Cardiac muscle cell (in vitro differentiated cells and primary cell): ENCODE data around the gene ASPSCR1. TPM values are rescaled to one million over a fixed set of nuclear protein-coding genes. Genes with fewer than 3 reads are reported as not detected.

Source experiments
- DNase-seq, 2 donors: peaks; one replicate each; pipeline versions ENCODE4 v3.0.0 to v3.0.0-alpha.2; 2010 to 2017; ENCODE audit warnings: low read depth in 1 of 2, low spot score in 1 of 2
- H3K27ac ChIP-seq: fragments of 200-600 bp; sonication (generic); 2 replicates; pipeline ENCODE4 v1.5.1; 2016
- H3K27me3 ChIP-seq: fragments of 200-600 bp; sonication (generic); 2 replicates; pipeline ENCODE4 v1.6.0; 2016; ENCODE audit warnings: control low read depth
- H3K36me3 ChIP-seq: fragments of 200-600 bp; sonication (generic); 2 replicates; pipeline ENCODE4 v1.5.1; 2016; ENCODE audit warnings: control low read depth
- H3K4me1 ChIP-seq: fragments of 200-600 bp; sonication (generic); 2 replicates; pipeline ENCODE4 v1.8.1; 2017; ENCODE audit warnings: low read depth, mild to moderate bottlenecking, mixed run types
- H3K4me3 ChIP-seq: fragments of 200-600 bp; sonication (generic); 2 replicates; pipeline ENCODE4 v1.5.1; 2016; ENCODE audit warnings: mild to moderate bottlenecking
- H3K9me3 ChIP-seq: fragments of 200-600 bp; sonication (generic); 2 replicates; pipeline ENCODE4 v1.5.1; 2017; ENCODE audit warnings: low read depth, mild to moderate bottlenecking, control low read depth
- CTCF ChIP-seq: IDR thresholded peaks from 2 replicates; pipeline ENCODE4 v1.5.1; 2012; ENCODE audit warnings: low read depth, mild to moderate bottlenecking, low read length
- polyA plus RNA-seq: library from polyadenylated mRNA; unstranded; fragments of >200 nt; fragmentation: Nextera tagmentation; extraction: Ambion mirVana; gene quantifications from 2 replicates; pipeline ENCODE4 v1.2.1, GENCODE V29; 2016
- total RNA-seq: library from RNA; depleted of rRNA; stranded (reverse); fragments of >200 nt; gene quantifications from 2 replicates; pipeline ENCODE4 v1.2.3, GENCODE V29; 2016

The ASPSCR1 gene
- total and polyA plus RNA-seq, 2 experiments from 2014 or later: 48.5 to 74.0 TPM

GRCh38 chr17:82052638-82053059, 75.2 kb downstream of the ASPSCR1 start:
- DNase-seq: no peak
- H3K27me3 ChIP-seq: no peaks in the 10 kb centered on the region
- peaks cover 4% of the 10 kb centered on the region for H3K4me1 ChIP-seq
- H3K9me3 ChIP-seq: no peaks in the 10 kb centered on the region
- peaks cover 15% of the 10 kb centered on the region for H3K36me3 ChIP-seq
- H3K27ac ChIP-seq: no peak overlapping the region
- peak overlapping the region; percentile 90 for H3K4me3 ChIP-seq
- no peak for TF ChIP-seq CTCF

GRCh38 chr17:82053130-82053529, 75.7 kb downstream of the ASPSCR1 start:
- H3K4me1 ChIP-seq: peaks cover 4% of the 10 kb centered on the region
- H3K27me3 ChIP-seq: no peaks in the 10 kb centered on the region
- H3K9me3 ChIP-seq: no peaks in the 10 kb centered on the region
- peaks cover 15% of the 10 kb centered on the region for H3K36me3 ChIP-seq
- H3K27ac ChIP-seq: no peak overlapping the region
- H3K4me3 ChIP-seq: no peak overlapping the region
- TF ChIP-seq CTCF: no peak
- DNase-seq: no peak

GRCh38 chr17:82053556-82054263, 76.3 kb downstream of the ASPSCR1 start:
- Histone ChIP-seq H3K4me3 (no peak overlapping the region), H3K27me3 (no peaks in the 10 kb centered on the region), H3K9me3 (no peaks in the 10 kb centered on the region), H3K4me1 (peaks cover 4% of the 10 kb centered on the region), H3K36me3 (peaks cover 17% of the 10 kb centered on the region), H3K27ac (no peak overlapping the region)
- no peak for TF ChIP-seq CTCF
- no peak for DNase-seq

- no peaks in the 10 kb centered on the region for H3K9me3 ChIP-seq
- no peaks in the 10 kb centered on the region for H3K27me3 ChIP-seq
- peaks cover 18% of the 10 kb centered on the region for H3K36me3 ChIP-seq
These were observed 77.1 kb downstream of the ASPSCR1 start for GRCh38 chr17:82054351-82055022.

More at GRCh38 chr17:82054351-82055022, 77.1 kb downstream of the ASPSCR1 start:
- DNase-seq: no peak
- TF ChIP-seq CTCF: no peak
- Histone ChIP-seq H3K27ac (no peak overlapping the region), H3K4me1 (peaks cover 4% of the 10 kb centered on the region), H3K4me3 (no peak overlapping the region)
